HS-5 (cell line): ENCODE data around the gene FOXD4L3.
"Not testable (repeated sequence)": the region's sequence is repeated elsewhere in the genome, so short reads cannot be mapped to it uniquely, and the experiment has no call there.

Experiments used
- DNase-seq: peaks from one replicate; pipeline ENCODE4 v3.0.0-alpha.2; 2012; ENCODE audit warnings: low read depth

The FOXD4L3 gene

DNA sequence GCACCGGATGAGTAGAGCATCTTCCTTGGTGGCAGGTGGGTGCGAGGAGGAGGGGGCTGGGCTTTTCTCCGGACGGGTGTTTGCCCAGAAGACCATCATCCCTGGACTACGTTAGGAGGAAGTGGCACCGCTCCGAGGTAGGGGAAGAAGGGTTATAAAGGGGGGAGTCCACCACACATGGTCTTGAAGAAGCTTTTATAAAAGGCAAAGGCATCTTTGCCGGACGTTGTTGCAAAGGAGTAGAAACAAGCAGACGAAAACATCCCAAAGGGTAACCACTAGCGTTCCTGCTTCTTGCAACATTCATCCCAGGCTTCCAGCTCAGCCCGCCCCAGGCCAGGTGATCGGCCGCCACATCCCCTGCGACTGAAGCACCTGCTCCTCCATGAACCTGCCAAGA, at the start of gene FOXD4L3:
Gene FOXD4L3 (plus strand): TSS at position 301 of the 400 bp plus-strand sequence. CDS start 85 bp downstream, at position 386.
- not testable (repeated sequence) for DNase-seq

DNA sequence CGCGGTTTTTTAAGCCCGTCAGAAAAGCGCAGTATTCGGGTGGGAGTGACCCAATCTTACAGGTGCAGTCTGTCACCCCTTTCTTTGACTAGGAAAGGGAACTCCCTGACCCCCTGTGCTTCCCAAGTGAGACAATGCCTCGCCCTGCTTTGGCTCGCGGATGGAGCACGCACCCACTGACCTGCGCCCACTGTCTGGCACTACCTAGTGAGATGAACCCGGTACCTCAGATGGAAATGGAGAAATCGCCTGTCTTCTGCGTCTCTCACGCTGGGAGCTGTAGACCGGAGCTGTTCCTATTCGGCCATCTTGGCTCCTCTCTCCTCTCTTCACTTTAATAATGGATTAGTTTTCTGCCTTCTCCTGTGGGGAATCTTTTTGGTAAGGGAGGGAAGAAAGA, 21.6 kb upstream of the FOXD4L3 start:
- DNase-seq: not testable (repeated sequence)

DNA sequence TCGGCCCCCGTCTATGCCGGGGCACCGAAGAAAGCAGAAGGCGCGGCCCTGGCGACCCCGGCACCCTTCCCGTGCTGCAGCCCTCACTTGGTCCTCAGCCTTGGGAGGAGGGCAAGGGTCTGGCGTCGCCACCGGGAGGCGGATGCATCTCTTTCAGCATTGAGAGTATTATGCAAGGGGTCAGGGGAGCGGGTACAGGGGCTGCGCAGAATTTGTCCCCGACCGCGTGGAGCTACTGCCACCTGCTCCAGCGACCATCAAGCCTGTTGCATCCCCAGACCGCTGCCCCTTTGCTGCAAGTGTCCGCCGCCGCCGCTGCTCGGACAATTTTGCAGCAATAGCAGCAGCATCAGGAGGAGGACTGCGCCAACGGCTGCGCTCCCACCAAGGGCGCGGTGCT, 1.1 kb downstream of the FOXD4L3 start:
- not testable (repeated sequence) for DNase-seq

DNA sequence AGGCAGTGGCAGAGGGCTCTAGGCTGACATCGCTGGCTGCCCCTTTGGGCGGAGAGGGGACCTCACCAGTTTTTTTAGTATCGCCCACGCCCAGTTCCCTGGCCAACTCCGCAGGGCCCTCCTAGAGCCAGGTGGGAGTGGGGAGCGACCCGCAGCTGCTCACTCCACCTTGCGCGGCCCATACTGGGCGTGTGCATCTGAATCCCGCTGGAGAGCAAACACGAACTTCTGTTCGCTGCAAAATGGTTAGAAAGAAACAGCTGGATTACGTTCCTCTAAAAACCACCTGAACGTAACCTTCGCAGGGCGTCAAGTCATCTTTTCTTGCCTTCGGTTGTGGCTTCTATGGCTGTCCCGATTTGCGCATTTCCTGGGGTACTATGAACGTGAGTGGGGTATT, 1.5 kb downstream of the FOXD4L3 start:
- not testable (repeated sequence) for DNase-seq

DNA sequence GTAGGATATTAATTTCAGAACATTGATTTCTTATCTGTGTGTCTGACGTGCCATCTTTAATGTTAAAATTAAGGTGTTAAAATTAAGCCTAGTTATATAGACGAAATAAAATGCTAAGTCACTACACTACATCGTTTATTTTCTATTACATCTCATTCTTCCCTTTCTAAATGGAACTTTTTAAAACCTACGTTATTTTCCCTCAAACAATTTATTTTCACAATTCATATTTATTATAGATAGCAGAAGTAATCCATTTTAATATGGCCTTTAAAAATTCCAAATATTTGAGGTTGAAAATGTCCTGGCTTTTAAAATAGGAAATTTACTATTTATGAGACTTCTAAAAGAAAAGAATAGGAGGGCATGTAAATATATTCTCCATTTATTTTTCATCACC, 2.1 kb downstream of the FOXD4L3 start:
- not testable (repeated sequence) for DNase-seq

DNA sequence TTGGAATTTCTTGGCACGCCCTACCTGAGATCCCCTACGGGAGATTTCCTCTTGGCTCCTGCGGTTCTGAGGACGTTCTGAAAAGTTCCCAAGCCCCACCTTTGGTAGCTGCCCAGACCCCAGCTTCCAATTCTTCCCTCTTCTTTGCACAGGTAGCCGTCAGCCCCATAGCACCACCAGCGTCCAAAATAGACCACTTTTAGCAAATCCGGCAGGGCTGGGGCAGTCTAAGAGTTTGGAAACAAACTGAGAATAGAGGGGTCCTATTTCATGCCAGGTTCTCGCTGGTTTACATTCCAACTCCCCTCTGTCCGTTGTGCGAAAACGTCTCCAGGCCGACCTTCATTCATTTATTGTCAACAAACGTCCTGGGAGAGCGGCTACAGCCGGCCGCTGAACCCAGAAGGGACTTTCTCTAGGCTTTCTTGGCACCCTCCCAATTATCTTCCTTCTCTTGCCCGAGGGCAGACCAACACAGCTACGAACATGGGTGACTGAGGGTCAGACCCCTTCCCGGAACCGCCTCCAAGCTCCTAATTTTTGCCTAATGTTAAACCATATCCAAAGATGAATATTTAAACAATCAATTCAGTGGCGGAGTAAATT, 3.1 kb downstream of the FOXD4L3 start:
- not testable (repeated sequence) for DNase-seq

DNA sequence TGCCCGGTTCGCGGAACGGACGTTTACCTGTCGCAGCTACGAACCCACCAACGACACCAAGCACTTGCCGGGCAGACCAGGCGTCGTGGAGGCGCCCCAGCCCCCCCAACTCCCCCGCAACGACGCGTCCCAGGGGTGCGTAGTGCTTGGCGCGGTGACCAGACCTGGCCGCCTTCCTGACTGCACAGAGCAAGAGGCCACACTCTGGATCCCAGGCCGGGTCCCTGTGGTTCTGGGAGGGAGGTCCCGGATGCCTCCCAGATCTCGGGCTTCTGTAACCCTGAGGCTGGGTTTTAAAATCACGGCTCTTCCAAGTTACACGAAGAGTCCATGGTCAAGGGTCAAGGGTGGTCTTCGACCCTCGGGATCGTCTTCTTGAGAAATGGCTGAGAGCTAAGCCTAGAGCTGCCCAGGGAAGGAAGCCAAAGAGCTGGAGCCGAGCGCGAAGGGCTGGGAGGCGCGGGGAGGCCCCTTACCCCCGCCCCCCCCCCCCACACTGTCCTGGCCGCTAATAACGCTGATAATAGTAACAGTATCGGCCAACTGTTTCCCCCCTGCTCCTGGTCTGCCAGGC, 3.8 kb downstream of the FOXD4L3 start:
- DNase-seq: not testable (repeated sequence)

DNA sequence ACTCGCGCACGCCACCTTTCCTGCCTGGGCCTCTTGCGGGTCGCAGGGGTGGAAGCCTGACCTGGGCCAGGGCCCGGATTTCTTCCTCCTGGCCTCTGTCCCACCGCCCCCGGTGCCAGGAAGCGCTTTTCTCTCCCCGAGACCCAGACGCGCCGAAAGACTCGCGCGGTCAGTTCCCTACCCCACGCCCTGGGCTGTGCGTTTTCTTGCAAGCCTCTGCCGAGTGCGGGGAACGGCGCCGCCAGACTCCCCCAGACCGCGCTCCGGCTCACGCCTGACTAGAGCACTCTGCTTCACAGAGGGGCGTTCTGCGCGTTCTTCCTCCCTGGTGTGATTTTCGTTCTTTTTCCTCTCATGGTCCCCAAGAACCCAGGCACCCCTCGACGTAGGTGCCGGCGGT, 4.5 kb downstream of the FOXD4L3 start:
- not testable (repeated sequence) for DNase-seq

DNA sequence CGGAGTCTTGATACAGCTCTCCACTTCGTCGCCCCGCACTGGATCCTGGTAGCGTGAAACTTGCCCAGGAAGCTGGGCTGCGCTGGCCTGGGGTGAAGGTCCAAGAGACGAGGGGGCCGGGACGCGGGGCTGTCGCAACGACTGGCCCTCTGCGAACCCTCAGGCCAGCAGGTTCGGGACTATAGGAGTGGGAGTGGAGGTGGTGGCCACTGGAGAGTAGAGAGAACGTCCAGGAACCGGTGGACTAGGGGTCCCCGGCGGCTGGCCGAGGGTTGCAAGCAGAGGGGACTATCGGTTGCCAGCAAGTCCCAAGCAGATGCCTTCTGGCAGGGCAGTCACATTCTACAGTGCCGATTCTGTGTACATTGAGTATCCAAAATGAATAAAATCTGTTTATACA, 5.0 kb downstream of the FOXD4L3 start:
- DNase-seq: not testable (repeated sequence)

DNA sequence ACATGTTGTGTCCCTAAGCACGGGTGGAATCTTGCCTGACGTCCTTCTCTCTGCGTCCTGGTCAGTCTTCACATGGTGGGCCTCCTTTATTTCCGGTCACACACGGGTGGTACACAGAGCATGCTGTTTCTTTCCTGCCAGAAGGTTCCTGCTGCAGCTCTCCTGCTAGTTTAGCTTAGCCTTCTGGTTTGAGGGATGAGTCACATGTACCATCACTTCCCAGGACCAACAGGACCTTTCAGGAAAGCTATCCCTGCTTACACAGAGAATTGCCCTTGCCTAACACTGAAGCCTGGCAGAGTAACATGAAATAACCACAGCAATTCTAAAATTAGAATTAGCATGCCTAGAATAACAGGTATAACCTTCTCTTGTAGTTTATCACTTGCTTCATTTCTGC, 8.5 kb downstream of the FOXD4L3 start:
- not testable (repeated sequence) for DNase-seq

DNA sequence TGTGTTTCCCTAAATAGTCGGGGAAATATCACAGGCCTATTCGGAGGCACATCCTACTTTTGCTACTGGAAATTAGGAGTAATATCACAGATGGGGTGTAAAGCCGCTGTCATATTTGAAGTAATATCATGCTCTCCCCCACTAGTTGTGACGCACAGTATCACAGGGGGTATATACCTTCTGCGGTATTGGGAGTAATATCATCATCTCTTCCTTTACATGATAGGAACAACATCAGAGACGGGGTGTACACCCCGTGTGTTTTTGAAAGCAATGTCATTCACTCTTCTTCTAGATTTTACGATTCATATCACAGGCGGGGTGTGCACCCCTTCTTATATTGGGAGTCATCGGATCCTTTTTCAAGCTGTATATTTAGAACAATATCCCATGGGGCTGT, 15.5 kb downstream of the FOXD4L3 start:
- not testable (repeated sequence) for DNase-seq

DNA sequence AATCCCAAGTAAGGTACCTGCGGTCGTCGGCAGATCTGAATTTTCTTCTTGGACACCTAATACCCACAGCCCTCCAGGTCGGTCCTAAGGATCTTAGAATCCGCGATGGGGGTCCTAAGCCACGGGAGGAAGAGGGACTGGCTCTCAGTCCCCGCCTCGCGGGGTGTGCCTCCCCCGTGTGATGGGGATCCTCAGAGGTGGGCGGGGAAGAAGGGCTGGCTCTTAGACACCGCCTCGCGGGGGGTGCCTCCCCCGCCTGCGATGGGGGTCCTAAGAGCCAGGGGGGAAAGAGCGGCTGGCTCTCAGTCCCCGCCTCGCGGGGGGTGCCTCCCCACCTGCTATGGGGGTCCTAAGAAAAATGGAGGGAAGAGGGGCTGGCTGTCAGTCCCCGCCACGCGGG, 21.1 kb downstream of the FOXD4L3 start:
- DNase-seq: not testable (repeated sequence)

DNA sequence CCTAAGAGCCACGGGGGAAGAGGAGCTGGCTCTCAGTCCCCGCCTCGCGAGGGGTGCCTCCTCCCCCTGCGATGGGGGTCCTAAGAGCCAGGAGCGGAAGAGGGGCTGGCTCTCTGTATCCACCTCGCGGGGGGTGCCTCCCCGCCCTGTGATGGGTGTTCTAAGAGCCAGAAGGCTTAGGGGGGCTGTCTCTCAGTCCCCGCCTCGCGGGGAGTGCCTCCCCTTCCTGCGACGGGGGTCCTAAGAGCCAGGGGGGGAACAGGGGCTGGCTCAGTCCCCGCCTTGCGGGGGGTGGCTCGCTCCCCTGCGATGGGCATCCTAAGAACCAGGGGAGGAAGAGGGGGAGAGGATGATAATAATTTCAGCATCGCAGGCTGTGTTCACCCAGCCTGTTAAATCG, 21.9 kb downstream of the FOXD4L3 start:
- not testable (repeated sequence) for DNase-seq

DNA sequence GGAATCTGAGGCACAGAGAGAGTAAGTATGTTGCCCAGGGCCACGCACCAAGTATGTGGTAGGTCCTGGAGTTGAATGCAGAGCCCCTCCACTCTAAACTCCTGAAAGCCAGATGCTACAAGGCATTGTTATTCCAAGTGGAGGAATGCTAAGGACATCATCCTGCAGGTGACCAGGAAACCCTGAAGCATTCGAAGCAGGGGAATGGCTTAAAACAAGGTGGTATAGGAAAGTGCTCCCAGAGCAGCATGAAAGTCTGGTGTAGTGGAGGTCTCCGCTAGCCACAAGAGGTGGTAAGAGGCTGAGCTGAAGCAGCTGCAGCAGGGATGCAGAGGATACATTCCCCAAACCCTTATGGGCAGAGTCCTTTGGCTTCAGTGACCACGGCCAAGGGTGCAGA, 26.4 kb downstream of the FOXD4L3 start:
- not testable (repeated sequence) for DNase-seq

DNA sequence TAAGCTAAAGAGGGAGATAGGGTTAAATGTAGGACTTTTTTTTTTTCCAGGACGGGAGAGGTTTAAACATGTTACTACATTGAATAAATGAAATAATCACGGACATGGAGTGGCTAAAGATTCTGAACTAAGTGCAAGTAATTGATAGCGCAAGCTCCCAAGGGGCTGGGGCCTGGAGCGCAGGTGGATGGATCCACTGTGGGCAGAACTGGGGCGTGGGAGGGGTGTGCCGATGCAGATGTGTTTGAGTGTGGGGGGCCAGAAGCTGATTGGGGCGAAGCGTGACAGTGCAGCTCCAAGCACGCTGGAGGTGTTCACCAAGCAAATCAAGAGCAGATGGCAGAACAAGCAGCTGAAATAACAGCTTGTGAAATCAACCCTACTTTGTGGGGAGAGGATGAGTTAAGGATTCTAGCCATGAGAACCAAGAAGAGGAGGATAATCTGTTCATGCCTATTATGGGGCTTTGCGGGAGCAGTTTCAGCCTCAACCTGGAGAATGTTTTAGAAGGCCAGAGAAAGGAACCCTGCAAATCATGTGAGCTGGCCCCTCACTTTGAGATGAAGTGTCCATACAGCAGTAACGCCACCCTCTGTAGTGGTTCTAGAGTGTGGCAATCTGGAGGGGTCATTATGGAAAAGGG, 28.0 kb downstream of the FOXD4L3 start:
- DNase-seq: not testable (repeated sequence)

DNA sequence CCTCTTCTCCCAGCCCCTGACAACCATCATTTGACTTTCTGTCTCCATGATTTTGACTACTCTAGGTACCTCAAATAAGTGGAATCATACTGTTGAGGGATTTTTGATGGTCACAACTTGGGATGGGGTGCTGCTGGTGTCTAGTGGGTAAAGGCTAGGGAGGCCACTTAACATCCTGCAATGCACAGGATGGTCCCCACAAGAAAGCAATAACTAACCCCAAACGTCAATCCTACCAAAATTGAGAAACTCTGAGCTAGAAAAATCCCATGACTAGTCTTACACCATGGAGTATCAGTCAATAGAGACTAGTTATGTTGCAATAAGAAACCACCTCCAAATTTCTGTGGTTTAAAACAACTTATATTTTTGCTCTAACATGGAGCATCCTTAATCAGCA, 29.5 kb downstream of the FOXD4L3 start:
- not testable (repeated sequence) for DNase-seq

DNA sequence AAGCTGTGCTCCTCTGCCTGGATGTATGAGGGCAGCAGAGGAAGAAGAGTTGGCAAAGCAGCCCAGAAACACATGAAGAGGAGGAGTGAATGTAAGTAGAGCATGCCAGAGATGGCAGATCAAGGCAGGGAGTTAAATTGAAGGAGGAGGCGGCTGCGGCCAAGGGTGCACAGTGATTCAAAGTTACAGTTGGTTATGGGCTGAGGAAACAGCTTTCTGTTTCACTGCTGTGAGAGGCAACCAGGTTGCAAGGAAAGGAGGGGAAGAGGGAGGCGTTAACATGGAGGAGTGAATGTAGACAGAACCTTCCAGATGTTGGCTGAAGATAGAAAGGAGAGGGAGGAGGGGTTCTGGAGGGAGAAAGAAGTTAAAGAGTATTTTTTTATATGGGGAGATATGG, 33.3 kb downstream of the FOXD4L3 start:
- DNase-seq: not testable (repeated sequence)

DNA sequence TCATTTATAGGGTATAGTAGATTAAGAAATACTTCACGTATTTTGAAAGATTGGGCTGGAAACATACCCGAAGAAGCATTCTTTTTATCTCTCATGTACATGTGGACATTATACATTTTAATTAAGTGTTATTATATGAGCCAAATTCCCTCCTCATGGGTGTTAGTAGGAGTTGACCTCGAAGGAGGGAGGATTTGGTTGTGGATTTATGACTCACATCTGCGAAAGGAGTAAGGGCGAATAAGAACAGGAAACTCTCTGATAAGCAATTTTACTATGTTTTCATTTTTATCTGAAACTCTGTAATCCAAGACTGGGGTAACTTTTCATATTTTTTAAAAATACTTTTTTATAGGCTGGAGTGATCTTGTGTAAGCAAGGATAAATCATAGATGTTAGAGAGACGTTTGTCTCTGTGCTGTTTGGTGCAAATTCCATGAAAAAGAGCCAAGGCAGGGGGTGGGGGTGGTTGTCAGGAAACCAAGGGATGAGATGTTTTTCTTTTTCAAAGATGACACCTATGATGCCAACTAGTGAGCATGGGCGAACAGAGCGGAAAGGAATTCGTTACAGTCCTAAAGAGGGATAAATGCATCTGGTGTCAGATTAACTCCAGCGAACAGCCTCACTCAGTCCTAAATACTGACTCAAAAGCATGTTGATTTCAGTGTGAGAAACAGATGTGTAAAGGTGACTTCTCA, 34.1 kb downstream of the FOXD4L3 start:
- DNase-seq: not testable (repeated sequence)

DNA sequence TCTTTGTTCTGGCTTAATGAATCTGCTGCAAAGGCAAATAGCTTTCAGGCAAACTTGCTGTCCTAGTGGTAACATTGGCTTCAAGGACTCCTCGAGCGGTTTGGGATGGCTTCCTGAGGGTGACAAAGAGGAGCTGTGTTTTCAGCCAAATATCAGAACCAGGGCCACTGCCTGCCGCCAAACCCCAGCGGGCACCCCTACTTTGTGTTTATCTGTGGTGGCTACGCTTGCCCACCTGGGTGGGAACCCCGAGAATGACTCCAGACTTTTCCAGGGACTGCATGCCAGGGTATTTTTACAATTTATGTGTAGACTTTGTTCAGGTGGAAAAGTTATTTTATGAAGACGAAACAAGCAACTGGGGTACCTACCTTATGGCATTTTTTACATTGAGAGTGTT, 35.3 kb downstream of the FOXD4L3 start:
- not testable (repeated sequence) for DNase-seq

DNA sequence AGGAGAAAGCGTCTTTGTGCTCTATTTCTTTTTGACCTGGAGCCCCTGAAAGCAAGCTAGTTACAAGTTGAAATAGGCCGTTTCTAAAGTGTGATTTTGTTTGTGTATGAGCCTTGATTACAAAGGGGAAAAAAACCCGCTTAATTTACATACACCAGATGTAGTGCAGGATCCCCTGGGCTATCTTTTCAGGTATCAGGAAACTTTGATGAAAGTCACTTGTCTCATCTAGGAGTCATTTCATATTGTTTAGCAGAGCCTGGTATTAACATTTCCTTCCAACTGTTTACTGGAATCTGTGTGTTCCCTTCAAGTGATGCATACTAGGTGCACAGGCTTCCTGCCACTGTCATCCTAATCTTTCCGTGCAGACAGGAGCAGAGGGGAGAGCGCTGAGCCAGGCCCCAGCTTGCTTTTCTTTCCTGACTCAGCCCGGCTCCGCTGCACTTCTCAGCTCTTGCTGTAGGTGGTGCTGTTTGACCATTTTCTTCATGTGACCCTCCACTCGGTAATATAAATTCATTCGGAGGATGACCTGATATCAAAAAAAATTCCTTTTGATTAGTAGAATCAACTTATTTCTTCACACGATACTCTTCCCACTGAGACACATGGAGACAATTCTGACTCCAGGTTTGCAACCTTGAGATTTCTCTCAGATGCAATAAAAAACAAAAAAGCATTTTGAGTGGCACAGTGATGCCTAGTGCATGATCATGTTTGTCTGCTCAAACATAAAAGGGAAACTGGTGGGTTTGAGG, 39.8 kb downstream of the FOXD4L3 start:
- DNase-seq: not testable (repeated sequence)

DNA sequence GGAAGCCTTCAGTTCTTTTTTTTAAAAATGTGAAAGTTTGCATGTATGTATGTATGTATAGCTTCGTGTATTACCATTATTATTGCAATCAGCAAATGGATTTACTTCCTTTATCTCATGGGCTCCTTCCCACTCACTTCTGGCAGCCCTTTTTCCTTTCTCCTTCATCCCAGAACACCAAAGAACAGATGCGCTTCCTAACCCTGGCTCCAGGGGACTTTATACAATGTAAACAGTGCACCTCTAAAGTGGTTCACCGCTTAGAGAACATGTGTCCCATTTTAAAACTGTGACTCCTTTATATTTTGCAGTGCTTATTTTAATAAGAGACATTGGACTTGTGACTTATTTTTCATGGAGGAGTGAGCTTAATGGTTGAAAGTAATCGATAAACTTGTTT, 40.6 kb downstream of the FOXD4L3 start:
- DNase-seq: not testable (repeated sequence)

DNA sequence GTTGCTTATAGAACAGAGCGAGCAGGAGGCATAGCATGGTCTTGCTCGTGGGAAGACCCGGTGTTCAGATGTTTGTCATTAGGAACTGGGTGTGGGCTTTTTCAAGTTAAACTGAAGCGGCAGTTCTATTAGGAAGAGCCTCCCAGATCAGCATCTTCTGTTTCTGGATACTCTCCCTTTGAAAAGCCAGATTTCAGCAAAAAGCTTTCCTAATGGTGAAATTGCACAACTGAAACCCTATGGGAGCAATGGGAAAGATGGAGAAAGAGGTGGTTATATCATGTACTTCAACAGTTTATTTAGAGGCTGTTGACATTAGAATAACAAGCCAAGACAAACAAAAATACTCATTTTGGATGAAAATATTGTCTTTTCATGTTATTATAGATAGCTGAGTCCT, 41.3 kb downstream of the FOXD4L3 start:
- not testable (repeated sequence) for DNase-seq
